ENCODE measurements around the gene ZDHHC21. TPM values are rescaled to one million over a fixed set of nuclear protein-coding genes. Genes with fewer than 3 reads are reported as not detected.
A peak's percentile ranks its signal among the peaks of the same experiment; 100 is the strongest.

The ZDHHC21 gene
- total and polyA plus RNA-seq, 9 of the 15 experiments (the other 6 are each of a cell fraction or from before 2014, with no cell fraction given), result 0.10 to 1.9 (median 1.00) TPM

DNA sequence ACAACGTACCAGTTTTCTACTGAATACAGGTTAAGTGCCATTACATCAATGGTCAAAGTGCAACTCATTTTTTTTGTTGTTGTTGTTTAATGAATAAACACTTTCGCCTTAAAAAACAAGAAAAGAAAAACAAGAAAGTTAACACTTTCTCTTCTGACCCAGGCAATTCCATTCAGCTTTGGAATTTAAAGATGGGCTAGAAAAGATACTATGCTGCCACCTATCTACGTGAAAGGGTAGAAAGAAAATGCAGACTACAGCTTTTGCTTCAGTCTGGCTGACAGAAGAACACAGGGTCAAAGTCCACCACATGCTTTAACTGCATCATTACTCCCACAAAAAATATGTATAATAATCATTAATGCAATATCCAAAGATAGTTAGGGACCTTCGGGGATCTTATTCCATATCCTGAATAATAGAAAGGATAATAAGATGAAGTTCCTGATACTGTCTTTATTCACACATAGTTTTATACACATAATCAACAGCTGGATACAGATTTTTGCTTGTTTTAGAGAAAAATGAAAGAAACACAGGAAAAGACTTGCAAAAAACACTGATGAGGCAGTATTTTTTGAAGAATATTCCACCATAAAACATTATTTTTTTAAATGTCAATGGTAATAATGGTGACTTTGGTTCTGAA, 40.4 kb downstream of the ZDHHC21 start:
- CTCF ChIA-PET (ENCODE audit: low intra/inter-chr PET ratio), result interaction anchor here (1.4 kb wide), 1 partner anchor 187 kb away, joined by 4 read pairs; no protein-coding TSS in a partner anchor
- Histone ChIP-seq H3K9me1 (ENCODE audit: control insufficient read depth, insufficient read depth, low read length) (no peaks in the 10 kb centered on the region), H3K27me3 (ENCODE audit: control insufficient read depth in 2 of 2, insufficient read depth in 2 of 2, low read length in 2 of 2) (no peaks in the 10 kb centered on the region), H2AFZ (ENCODE audit: low read depth, low read length) (no peak overlapping the region), H4K20me1 (replicated peaks; ENCODE audit: control insufficient read depth, insufficient read depth, low read length) (no peaks in the 10 kb centered on the region), H3K9me3 (replicated peaks; ENCODE audit: control insufficient read depth, insufficient read depth, low read depth, low read length) (no peaks in the 10 kb centered on the region; the same call in 1 of the 2 replicates), H3K27ac (ENCODE audit: extremely low read depth, low read depth, low read length) (no peak overlapping the region), H3K4me3 (no peak overlapping the region), H3K79me2 (ENCODE audit: control insufficient read depth, insufficient read depth, low read length) (no peaks in the 10 kb centered on the region), H3K36me3 (ENCODE audit: control insufficient read depth, insufficient read depth, low read length) (no peaks in the 10 kb centered on the region), H3K4me2 (ENCODE audit: insufficient read depth, low read length) (no peak overlapping the region), H3K4me1 (replicated peaks in 1 of 2; ENCODE audit: control insufficient read depth in 2 of 2, insufficient read depth in 2 of 2, low read length in 2 of 2) (no peaks in the 10 kb centered on the region), H3K9ac (ENCODE audit: insufficient read depth in 1 of 2, low read depth in 2 of 2, low read length in 2 of 2) (no peak overlapping the region)
- DNase-seq (ENCODE audit: extremely low read depth in 1 of 4, low spot score in 3 of 4), result peak in 3 of 4 experiments; percentile 4 to 25 (median 11)
- peak; percentile 74 for ATAC-seq
- in situ Hi-C loops (cut with MboI) (loop anchor here (25.0 kb wide), 1 partner anchor 484 kb away; no protein-coding TSS in a partner anchor), intact Hi-C loops (cut with micrococcal nuclease) (loop anchor here (1.0 kb wide), 2 partner anchors 175 to 188 kb away; no protein-coding TSS in a partner anchor)
- FAIRE-seq, result peak; percentile 74
- 30% methylated on average over 4 of the region's 4 CpGs for WGBS (ENCODE audit: insufficient coverage, low coverage, missing lambda C conversion rate)
- POLR2A ChIA-PET, result no interaction called here
- no TSS peak for BruUV-seq (replicated peaks)
- TF ChIP-seq, protein P1, sequence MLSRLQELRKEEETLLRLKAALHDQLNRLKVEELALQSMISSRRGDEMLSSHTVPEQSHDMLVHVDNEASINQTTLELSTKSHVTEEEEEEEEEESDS (CRISPR knock-in tag; IDR thresholded peaks at IDR 0.05), result no peak
- TF ChIP-seq KLF6 (CRISPR knock-in tag; IDR thresholded peaks at IDR 0.05; ENCODE audit: borderline replicate concordance), result no peak
- TF ChIP-seq, protein P2, sequence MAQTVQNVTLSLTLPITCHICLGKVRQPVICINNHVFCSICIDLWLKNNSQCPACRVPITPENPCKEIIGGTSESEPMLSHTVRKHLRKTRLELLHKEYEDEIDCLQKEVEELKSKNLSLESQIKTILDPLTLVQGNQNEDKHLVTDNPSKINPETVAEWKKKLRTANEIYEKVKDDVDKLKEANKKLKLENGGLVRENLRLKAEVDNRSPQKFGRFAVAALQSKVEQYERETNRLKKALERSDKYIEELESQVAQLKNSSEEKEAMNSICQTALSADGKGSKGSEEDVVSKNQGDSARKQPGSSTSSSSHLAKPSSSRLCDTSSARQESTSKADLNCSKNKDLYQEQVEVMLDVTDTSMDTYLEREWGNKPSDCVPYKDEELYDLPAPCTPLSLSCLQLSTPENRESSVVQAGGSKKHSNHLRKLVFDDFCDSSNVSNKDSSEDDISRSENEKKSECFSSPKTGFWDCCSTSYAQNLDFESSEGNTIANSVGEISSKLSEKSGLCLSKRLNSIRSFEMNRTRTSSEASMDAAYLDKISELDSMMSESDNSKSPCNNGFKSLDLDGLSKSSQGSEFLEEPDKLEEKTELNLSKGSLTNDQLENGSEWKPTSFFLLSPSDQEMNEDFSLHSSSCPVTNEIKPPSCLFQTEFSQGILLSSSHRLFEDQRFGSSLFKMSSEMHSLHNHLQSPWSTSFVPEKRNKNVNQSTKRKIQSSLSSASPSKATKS (CRISPR knock-in tag; IDR thresholded peaks at IDR 0.05), result no peak
- TF ChIP-seq ZNF121 (CRISPR knock-in tag; conservative IDR thresholded peaks at IDR 0.05), result no peak
- TF ChIP-seq BRD9 (IDR thresholded peaks at IDR 0.05; ENCODE audit: low read depth, partially characterized antibody), result no peak
- TF ChIP-seq, protein P3, sequence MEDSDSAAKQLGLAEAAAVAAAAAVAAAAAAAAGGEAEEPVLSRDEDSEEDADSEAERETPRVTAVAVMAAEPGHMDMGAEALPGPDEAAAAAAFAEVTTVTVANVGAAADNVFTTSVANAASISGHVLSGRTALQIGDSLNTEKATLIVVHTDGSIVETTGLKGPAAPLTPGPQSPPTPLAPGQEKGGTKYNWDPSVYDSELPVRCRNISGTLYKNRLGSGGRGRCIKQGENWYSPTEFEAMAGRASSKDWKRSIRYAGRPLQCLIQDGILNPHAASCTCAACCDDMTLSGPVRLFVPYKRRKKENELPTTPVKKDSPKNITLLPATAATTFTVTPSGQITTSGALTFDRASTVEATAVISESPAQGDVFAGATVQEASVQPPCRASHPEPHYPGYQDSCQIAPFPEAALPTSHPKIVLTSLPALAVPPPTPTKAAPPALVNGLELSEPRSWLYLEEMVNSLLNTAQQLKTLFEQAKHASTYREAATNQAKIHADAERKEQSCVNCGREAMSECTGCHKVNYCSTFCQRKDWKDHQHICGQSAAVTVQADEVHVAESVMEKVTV (CRISPR knock-in tag; IDR thresholded peaks at IDR 0.05), result no peak
- peak; percentile 56 to 82 for TF ChIP-seq RAD21 (CRISPR knock-in tag; conservative IDR thresholded peaks at IDR 0.05 in 1 of 2, IDR thresholded peaks at IDR 0.05 in 1 of 2)
- 0 out of 2 replicates have a peak, but pooled peaks have one; percentile 30 for TF ChIP-seq SMC3 (conservative IDR thresholded peaks at IDR 0.05; ENCODE audit: insufficient read depth, low read depth, low read length)
- no peak for TF ChIP-seq MAFG (tag; conservative IDR thresholded peaks at IDR 0.05)
- TF ChIP-seq ZNF76 (CRISPR knock-in tag; IDR thresholded peaks at IDR 0.05; ENCODE audit: borderline replicate concordance), result no peak
- no peak for TF ChIP-seq HEY1 (CRISPR knock-in tag; IDR thresholded peaks at IDR 0.05; ENCODE audit: borderline replicate concordance)
- no peak for TF ChIP-seq ZNF24 (IDR thresholded peaks at IDR 0.05)
- TF ChIP-seq ZC3H8 (IDR thresholded peaks at IDR 0.05), result no peak
- TF ChIP-seq COPS2 (conservative IDR thresholded peaks at IDR 0.05), result no peak
- TF ChIP-seq, protein P4, sequence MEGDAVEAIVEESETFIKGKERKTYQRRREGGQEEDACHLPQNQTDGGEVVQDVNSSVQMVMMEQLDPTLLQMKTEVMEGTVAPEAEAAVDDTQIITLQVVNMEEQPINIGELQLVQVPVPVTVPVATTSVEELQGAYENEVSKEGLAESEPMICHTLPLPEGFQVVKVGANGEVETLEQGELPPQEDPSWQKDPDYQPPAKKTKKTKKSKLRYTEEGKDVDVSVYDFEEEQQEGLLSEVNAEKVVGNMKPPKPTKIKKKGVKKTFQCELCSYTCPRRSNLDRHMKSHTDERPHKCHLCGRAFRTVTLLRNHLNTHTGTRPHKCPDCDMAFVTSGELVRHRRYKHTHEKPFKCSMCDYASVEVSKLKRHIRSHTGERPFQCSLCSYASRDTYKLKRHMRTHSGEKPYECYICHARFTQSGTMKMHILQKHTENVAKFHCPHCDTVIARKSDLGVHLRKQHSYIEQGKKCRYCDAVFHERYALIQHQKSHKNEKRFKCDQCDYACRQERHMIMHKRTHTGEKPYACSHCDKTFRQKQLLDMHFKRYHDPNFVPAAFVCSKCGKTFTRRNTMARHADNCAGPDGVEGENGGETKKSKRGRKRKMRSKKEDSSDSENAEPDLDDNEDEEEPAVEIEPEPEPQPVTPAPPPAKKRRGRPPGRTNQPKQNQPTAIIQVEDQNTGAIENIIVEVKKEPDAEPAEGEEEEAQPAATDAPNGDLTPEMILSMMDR (IDR thresholded peaks at IDR 0.05 in 2 of 3, conservative IDR thresholded peaks at IDR 0.05 in 1 of 3; ENCODE audit: insufficient read depth in 2 of 3, low read depth in 1 of 3, low read length in 3 of 3), result peak; percentile 35 to 55 (median 43); a peak in 4 of 6 replicates

Data from K562 (cell line).